ENCODE data around the gene SLTM.
"Not testable (repeated sequence)": the region's sequence is repeated elsewhere in the genome, so short reads cannot be mapped to it uniquely, and the experiment has no call there.

Gene SLTM

DNA sequence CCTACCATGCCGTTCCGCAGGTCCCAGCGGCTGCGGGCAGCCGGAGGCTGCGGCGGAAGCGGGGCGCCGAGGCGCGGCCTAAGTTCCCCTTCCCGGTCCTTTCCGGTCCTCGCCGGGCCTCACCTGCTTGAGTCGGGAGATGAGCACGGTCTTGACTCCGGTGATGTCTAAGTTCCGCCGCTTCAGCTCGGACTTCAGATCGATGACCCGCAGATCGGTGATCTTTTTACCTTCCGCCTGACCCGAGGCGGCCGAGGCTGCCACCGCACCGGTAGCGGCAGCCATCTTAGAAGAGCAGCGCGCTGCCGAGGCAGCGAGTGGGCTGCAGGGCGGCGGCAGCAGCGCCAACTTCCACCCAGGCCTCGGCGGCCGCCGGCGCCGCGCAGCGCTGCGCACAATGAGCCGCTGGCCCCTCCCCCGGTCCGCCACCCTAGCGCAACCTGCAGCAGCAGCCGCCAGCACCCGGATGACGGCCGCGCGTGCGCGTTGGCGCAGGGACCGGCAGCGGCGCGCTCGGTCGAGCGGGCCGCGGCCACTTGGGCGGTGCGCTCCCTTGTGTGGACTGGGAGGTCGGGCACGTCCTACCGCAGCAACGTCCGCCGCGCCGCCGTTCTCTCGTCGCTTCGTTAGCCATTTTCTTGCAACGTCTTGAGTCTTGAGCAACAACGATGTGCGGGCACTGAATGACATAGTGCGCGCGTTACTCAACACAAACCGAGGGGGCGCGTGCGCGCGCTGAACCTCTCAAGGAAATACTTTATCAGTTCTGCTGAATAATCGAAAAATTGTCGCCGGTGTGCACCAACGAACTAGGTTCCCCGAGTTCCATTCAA, at the start of gene SLTM:
Gene SLTM (minus strand): TSS at position 399 of the 833 bp plus-strand sequence. CDS start 114 bp downstream, at position 285.
- peak; percentile 90 for DNase-seq

- DNase-seq = no peak
These were observed 49.8 kb upstream of the SLTM start for GRCh38 chr15:58983261-58983660.

- DNase-seq = no peak
These were observed 48.5 kb upstream of the SLTM start for GRCh38 chr15:58981808-58982475.

DNA sequence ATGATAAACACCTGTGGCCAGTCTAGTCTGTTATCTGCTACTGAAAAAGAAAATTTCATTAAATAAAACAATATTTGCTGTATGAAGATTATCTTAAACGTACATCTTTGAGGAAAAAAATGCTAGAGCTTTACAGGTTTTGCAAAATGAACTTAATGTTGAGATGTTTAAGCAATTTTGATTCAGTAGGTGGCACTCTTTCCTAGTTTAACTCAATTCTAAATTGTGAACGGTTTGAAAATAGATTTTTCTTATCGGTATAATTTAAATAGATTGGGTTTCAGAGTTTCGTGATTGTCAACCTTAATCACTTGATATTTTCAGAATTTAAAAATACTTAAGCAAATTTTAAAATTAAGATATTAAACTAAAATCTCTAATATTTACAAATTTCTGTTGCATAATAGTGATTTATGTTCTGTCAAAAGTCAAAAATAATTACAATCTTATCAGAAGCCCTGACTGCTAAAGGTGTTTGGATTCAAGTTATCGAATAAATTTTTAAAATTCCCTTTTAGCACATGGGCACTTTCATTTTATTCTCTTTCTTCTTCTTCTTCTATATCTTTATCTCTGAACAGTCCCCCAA, 47.0 kb upstream of the SLTM start:
- peak; percentile 2 for DNase-seq

DNA sequence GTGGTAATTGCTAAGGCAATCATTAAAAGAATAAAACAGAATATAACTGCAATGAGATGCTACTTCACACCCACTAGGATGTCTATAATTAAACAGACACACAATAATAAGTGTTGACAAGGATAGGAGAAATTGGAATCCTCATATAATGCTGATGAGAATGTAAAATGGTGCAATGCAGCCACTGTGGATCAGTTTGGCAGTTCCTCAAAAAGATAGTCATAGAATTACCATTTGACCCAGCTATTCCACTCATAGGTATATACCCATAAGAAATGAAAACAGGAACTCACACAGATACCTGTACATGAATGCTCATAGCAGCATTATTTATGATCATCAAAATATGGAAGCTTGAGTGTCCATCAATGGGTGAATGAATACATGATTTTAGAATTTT, 44.4 kb upstream of the SLTM start:
- no peak for DNase-seq

GRCh38 chr15:58967479-58967878, 34.0 kb upstream of the SLTM start:
- no peak for DNase-seq

GRCh38 chr15:58966698-58967097, 33.2 kb upstream of the SLTM start:
- DNase-seq = no peak

- no peak for DNase-seq
These were observed 29.4 kb upstream of the SLTM start for GRCh38 chr15:58962662-58963565.

GRCh38 chr15:58962136-58962535, 28.7 kb upstream of the SLTM start:
- no peak for DNase-seq

GRCh38 chr15:58958811-58959210, 25.3 kb upstream of the SLTM start:
- DNase-seq = no peak

DNA sequence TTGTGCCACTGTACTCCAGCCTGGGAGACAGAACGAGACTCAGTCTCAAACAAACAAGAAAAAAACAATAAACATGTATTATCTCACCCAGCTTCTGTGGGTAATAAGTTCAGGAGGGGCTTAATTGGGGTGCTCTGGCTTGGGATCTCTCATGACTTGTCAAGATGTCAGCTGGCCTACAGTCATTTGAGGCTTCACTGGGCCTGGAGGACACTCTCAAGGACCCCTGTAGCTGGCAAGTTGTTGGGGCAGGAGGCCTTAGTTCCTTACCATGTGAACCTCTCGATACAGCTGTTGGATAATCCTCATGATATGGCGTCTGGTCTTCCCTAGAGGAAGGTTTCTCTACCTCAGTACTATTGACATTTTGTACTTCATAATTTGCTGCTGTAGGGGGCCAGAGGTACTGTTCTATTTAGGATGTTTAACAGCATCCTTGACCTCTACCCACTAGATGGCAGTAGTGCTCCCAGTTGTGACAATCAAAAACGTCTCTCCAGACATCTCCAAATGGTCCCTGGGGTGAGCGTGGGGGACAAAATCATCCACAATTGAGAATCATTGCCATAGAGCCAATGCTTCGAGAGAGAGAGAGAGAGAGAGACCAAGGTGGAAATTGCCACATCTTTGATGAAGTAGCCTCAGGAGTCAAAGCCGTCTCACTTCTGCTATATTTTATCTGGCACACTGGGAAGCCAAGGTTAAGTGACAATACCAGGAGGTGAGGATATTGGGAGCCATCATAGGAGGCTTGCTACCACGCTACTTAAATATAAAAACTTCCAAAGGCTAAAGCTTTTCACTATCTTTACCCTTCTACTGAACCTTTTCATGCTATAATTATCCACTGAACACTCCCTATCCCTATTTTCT, 23.9 kb upstream of the SLTM start:
- peak; percentile 67 for DNase-seq

DNA sequence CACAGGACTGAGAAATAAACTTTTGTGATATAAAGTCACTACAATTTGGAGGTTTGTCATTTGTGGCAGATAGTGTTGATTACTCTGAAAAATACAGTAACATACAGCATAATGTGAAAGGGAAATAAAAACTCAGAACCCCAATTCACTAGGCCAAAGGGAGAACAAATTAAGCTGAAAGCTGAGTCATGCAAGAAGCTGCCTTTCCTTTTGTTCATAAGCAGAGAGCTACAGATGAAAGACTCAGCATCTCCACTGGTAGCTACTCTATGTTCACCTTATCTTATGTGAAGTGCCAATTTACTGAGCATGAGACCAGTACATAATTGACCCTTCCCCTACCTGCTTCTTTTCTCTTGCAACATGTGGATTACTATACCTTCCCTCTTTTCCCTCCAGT, 19.3 kb upstream of the SLTM start:
- DNase-seq = peak; percentile 5

GRCh38 chr15:58951388-58952007, 18.0 kb upstream of the SLTM start:
- DNase-seq = peak; percentile 66

DNA sequence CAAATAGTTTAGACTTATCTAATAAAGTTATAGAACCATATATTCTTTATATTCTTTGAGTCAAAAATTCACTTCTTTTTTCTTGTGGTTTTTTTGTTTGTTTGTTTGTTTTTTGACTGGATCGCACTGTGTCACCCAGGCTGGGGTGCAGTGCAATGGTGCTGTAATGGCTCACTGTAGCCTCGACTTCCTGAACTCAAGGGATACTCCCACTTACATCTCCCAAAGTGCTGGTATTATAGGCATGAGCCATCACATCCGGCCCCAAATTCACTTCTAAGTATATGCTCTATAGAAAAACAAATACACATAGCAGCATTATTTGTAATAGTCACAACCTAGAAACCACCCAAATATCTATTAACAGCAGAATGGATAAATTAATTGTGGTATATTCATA, 13.7 kb upstream of the SLTM start:
- DNase-seq = no peak

- not testable (repeated sequence) for DNase-seq
These were observed 1.5 kb upstream of the SLTM start for GRCh38 chr15:58934974-58935373.

DNA sequence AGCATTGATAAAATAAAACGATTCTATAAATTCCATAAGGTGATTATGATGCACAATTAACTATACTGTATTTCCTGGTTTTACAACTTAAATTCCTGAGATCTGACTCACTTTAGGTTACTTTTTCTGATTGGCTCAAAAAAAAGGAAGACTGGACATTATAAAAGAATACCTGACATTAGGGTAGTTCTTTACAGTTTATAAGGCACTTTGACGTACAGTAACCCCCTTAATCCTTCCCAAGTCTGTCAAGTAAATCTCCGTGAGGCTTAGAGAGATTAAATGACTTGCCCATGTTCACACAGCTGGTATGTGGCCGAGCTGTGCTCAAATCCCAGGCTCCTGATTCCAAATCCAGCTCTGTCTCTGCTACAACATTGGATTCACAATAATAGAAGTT, 1.0 kb upstream of the SLTM start:
- DNase-seq = no peak

DNA sequence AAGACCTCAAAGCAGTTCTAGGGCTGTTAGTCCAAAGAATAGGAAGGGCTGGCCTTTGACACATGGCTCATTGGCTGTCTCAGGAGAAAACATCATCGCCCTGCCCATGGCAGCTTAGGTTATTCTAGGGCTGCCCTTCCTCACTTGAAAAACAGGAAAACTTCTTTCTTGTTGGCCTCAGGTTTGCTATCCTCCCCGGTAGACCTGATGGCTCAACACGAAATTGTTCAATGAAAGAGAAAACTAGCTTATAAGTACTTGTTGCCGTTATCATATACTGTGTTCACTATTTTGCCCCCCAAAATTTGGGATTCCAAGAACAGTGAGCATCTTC, 602 bp upstream of the SLTM start:
- DNase-seq = no peak

GRCh38 chr15:58932710-58933280, 684 bp downstream of the SLTM start:
- no peak for DNase-seq

GRCh38 chr15:58931987-58932588, 1.4 kb downstream of the SLTM start:
- no peak for DNase-seq

- no peak for DNase-seq
These were observed 3.5 kb downstream of the SLTM start for GRCh38 chr15:58929891-58930416.

GRCh38 chr15:58926823-58927222, 6.7 kb downstream of the SLTM start:
- no peak for DNase-seq
